GM12872 (cell line): ENCODE measurements around the gene MYBPHL.

Source experiments
- TF ChIP-seq, protein P1 (sequence below): IDR thresholded peaks from 3 replicates; pipeline ENCODE4 v1.5.1; 2011; ENCODE audit warnings: low read depth, mild to moderate bottlenecking, low read length, moderate library complexity; ENCODE audit not compliant: insufficient read depth

MYBPHL gene

DNA sequence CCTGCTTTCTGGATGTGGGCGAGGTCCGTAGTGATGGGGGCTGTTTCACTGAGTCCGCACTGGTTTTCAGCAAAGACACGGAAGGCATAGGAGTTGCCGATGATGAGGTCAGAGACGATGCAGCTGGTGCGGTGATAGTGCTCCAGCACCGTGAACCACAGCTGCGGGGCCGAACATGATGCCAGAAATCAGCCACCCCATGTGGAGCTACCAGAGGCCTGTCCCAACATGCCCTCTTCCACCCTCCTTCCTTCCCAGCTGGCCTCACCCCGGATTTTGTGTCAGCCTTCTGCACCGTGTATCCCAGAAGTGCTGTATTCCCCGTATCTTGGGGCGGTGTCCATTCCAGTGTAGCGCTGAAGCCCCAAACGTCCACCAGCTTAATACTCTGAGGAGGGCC, 10.0 kb downstream of the MYBPHL start:
- TF ChIP-seq, protein P1, sequence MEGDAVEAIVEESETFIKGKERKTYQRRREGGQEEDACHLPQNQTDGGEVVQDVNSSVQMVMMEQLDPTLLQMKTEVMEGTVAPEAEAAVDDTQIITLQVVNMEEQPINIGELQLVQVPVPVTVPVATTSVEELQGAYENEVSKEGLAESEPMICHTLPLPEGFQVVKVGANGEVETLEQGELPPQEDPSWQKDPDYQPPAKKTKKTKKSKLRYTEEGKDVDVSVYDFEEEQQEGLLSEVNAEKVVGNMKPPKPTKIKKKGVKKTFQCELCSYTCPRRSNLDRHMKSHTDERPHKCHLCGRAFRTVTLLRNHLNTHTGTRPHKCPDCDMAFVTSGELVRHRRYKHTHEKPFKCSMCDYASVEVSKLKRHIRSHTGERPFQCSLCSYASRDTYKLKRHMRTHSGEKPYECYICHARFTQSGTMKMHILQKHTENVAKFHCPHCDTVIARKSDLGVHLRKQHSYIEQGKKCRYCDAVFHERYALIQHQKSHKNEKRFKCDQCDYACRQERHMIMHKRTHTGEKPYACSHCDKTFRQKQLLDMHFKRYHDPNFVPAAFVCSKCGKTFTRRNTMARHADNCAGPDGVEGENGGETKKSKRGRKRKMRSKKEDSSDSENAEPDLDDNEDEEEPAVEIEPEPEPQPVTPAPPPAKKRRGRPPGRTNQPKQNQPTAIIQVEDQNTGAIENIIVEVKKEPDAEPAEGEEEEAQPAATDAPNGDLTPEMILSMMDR, result no peak

DNA sequence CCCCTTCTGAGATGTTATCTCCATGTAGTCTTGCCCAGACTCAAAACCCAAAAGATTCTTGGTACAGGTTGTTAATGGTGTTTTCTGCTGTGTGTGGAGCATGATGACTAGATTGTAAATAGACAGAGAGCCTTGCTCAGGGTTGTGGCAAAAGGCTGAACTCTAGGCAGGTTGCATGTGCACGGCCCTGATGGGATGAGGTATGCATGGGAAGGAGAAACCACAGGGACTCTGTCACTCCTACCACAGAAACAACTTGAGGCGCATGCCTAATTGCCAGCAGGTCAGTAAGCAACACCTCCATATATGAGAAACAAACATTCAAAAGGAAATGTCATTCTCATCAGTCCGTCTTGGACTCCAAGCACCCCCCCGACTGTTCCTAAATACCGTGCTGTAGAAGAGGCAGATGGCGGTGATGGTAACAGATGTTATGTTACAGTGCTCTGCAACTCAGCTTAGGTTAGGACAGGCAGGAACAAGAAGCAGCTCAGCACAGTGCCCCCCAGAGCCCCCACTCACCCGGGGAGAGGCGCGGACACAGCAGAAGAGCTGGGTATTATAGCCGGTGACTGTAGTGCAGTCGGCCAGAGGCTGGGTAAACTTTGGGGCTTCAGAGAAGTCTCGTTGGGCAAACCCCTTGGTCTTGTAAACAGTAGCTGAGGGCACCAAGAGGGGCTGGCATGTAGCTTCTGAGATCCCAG, 10.9 kb downstream of the MYBPHL start:
- TF ChIP-seq, protein P1, result no peak

DNA sequence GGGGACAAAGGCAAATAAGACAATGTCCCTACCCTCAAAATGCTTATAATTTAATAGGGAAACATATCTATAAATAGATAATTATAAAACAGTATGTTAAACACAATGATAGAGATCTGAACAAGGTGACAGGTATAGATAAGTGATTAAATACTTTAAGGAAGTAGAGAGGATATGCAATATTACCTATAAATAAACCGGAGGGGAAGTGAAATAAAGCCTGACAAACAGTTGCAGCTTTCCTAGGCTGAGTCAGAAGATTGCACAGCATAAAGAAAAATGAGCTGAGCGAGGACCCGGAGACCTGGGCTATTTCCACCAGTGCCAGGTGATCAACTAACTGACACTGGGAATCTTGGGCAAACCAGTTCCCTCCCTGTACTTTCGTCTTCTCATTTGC, 12.3 kb downstream of the MYBPHL start:
- TF ChIP-seq, protein P1, result no peak

DNA sequence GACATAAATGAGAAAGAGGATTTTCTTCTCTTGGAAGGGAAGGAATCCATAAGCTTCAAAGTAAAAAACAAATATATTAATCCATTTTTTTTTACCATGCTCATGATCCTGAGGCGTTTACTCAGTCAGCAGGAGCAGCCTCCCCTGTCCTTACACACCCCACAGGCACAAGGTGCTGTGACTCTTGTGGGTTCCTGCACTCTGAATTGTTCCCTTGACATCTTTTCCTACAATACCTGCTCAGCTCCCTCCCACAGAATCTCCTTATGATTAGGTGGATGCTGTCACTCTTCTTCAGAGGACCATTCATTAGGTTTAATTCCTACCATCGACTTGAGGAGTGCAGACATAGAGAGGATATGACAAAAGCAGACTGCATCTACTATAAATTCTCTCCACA, 13.8 kb downstream of the MYBPHL start:
- TF ChIP-seq, protein P1, result no peak

DNA sequence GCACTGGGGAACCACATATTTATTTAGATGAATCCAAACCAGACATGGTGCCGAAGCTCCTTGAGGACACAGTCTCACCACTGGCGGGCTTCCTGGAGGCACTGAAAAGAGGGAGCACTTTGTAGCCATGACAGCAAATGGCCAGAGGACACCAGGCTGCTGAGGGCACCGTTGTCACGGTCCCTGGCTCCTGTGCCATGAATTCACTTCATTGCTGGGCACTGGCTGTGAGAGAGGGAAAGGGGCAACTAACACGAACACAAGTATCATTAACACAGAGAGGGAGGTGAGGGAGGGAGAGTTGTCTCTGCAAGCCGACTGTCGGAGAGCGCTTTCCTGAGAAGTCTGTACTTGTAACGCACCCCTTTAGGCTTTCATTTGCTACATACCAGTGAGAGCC, 14.4 kb downstream of the MYBPHL start:
- TF ChIP-seq, protein P1, result no peak

DNA sequence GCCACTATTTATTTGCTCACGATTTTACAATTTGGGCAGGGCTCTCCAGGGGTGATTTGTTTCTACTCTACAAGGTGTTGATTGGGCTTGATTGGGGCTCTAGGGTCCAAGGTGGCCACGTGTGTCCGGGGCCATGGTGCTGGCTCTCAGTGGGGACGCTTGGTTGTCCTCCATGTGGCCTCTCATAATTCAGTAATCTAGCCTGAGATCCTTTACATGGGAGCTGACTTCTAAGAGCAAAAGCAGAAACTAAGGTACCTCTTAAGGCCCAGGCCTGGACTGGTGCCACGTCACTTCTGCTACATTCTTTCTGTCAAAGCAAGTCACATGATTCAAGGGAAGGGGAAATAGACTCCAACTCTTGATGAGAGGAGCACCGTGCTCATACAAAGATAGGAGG, 15.8 kb downstream of the MYBPHL start:
- TF ChIP-seq, protein P1, result no peak

DNA sequence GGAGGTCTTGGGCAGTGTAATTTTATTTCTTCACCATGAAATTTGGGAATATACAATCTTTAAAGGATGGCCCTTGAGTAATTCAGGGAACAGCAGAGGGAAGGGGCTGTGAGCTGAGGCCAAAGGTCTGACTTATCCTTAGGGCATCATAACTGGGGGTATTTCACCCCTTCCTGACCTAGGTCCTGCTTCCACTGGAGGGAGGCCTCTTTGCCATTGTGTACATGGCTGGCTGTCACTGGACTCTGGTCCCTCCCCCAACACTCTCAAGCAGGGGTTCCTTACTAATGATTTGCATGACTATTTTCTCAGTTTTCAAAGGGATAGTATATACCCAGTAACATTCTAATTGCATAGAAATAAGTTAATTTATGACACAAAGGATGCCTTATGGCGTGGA, 16.7 kb downstream of the MYBPHL start:
- TF ChIP-seq, protein P1, result no peak
